ENCODE results near the gene SLC39A10. TPM values are rescaled to one million over a fixed set of nuclear protein-coding genes. Genes with fewer than 3 reads are reported as not detected.
A peak's percentile ranks its signal among the peaks of the same experiment; 100 is the strongest.

The SLC39A10 gene
- total and polyA plus RNA-seq, 2 of the 4 experiments (the other 2 are of a cell fraction) = 17.6 to 64.7 TPM

DNA sequence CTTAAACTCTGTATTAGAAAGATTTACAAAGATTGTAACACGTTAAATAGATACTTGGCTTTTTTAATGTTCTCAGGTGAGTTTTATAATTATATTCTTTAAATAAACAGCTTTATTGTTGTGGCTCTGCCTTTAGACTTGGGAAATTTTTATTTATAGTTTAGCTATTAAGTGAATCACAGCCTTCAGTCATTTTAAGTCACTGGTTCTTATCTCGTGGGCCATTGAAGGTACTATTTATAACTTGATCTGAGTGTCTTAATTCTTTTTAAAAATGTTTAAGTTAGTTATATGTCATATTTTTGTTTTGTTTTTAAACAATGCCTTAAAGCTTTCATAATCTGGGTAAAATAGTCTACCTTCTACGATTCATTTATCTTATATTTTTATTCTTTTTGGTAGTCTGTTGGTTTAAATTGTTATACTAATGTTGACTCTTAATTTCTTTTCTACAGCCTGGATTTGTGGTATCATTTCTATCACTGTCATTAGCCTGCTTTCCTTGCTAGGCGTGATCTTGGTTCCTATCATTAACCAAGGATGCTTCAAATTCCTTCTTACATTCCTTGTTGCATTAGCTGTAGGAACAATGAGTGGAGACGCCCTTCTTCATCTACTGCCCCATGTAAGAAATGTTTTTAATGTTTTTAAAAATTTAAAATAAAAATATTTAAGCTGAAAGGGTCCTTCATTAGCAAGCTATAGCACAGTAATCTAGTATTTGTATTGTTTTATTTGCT lies 49.3 kb downstream of the SLC39A10 start:
- no peak overlapping the region for H3K4me2 ChIP-seq (ENCODE audit: low read depth, low read length)
- ATAC-seq (ENCODE audit: low read depth) (peak; percentile 44), DNase-seq (peak; percentile 25)
- H3K36me3 ChIP-seq (ENCODE audit: control insufficient read depth, insufficient read depth, low read length) = peaks cover 10% of the 10 kb centered on the region
- no peak overlapping the region for H4K91ac ChIP-seq (ENCODE audit: insufficient read depth, low read depth, low read length)
- no TSS peak for BruUV-seq (replicated peaks)
- in situ Hi-C loops (cut with MboI; ENCODE audit: low sequenced_read_pairs) = no loop called here
- H2BK5ac ChIP-seq (ENCODE audit: low read depth, low read length, poor library complexity, severe bottlenecking) = peak overlapping the region; percentile 54
- no peak overlapping the region for H3K18ac ChIP-seq (ENCODE audit: low read depth, low read length)
- no peaks in the 10 kb centered on the region for H3K27me3 ChIP-seq (ENCODE audit: control insufficient read depth, insufficient read depth, low read length)
- no peaks in the 10 kb centered on the region for H4K20me1 ChIP-seq (ENCODE audit: insufficient read depth, low read length)
- no peak overlapping the region for H3K4ac ChIP-seq (ENCODE audit: low read depth, low read length)
- no peak overlapping the region for H2AK9ac ChIP-seq (replicated peaks; ENCODE audit: low read depth, low read length, poor library complexity)
- no peak for TF ChIP-seq ELK1 (IDR thresholded peaks at IDR 0.05; ENCODE audit: borderline replicate concordance, low read depth, low read length)
- TF ChIP-seq BHLHE40 (IDR thresholded peaks at IDR 0.05; ENCODE audit: low read depth, low read length) = no peak
- TF ChIP-seq MAZ (IDR thresholded peaks at IDR 0.05; ENCODE audit: borderline replicate concordance, low read depth, low read length) = no peak
- no peak overlapping the region; the same call in 1 of the 2 replicates for H2BK20ac ChIP-seq (ENCODE audit: low read depth, low read length)
- H3K9me1 ChIP-seq (ENCODE audit: insufficient read depth, low read length) = no peaks in the 10 kb centered on the region; the same call in 1 of the 2 replicates
- POLR2A ChIA-PET (ENCODE audit: unreplicated experiment) = no interaction called here
- no peak overlapping the region for H4K5ac ChIP-seq (ENCODE audit: low read depth, low read length)
- no peak overlapping the region; the same call in 1 of the 2 replicates for H3K56ac ChIP-seq (ENCODE audit: extremely low read depth, insufficient read depth, low read length)
- no peaks in the 10 kb centered on the region; the same call in 1 of the 2 replicates for H3K9me3 ChIP-seq (ENCODE audit: control insufficient read depth, insufficient read depth, low read length)
- H2BK120ac ChIP-seq (ENCODE audit: low read depth, low read length) = peak overlapping the region; percentile 90
- H2BK15ac ChIP-seq (ENCODE audit: low read depth, low read length) = no peak overlapping the region
- intact Hi-C loops (cut with micrococcal nuclease) = no loop called here
- no CpG with 5 or more reads among the region's 5 CpGs for WGBS, 2 experiments (ENCODE audit: extremely low coverage in 2 of 2, insufficient read length in 1 of 2)
- H3K9ac ChIP-seq (ENCODE audit: low read depth, low read length) = no peak overlapping the region
- CTCF ChIA-PET = interaction anchor here (0.6 kb wide), 1 partner anchor 29 kb away, joined by 5 read pairs; no protein-coding TSS in a partner anchor
- H3K4me1 ChIP-seq (ENCODE audit: control insufficient read depth, insufficient read depth, low read length) = peaks cover 12% of the 10 kb centered on the region
- no peak overlapping the region for H2AK5ac ChIP-seq (ENCODE audit: low read depth, low read length)
- peak overlapping the region in 1 of 2 experiments; percentile 22; a peak in 1 of 4 replicates for H4K8ac ChIP-seq (ENCODE audit: low read depth in 2 of 2, low read length in 2 of 2)
- dilution Hi-C loops (cut with HindIII; ENCODE audit: low sequenced_read_pairs, unreplicated experiment) = no loop called here
- no peak overlapping the region for H3K27ac ChIP-seq (ENCODE audit: insufficient read depth, low read length)
- no peak overlapping the region for H2AFZ ChIP-seq (replicated peaks; ENCODE audit: low read length, poor library complexity)
- peaks cover 29 to 34% of the 10 kb centered on the region in 2 experiments for H3K79me1 ChIP-seq (ENCODE audit: low read depth in 1 of 2, low read length in 2 of 2)
- no peak overlapping the region for H3K4me3 ChIP-seq (ENCODE audit: insufficient read depth, low read depth, low read length)
- no peak overlapping the region for H3K23ac ChIP-seq (ENCODE audit: low read depth, low read length)
- no peak overlapping the region for H3K14ac ChIP-seq (replicated peaks; ENCODE audit: low read depth, low read length)

Data from IMR-90 (cell line).